PC-3 (cell line): ENCODE measurements around the gene RALA. TPM values are rescaled to one million over a fixed set of nuclear protein-coding genes. Genes with fewer than 3 reads are reported as not detected.

Experiments
- ATAC-seq: fragments of 200-7000 bp; cut with Tn5 transposase; 2 replicates; pipeline ENCODE4 v1.9.1; 2020; ENCODE audit warnings: mild to moderate bottlenecking, moderate library complexity
- BruUV-seq: library from RNA; stranded (reverse); fragments of 400-500 nt; replicated peaks from 2 replicates; lab custom pipeline; 2021; lab: Mats Ljungman, UMichigan
- CTCF ChIA-PET: fragments of 300-600 bp; sonication (Branson Sonifier 250); formaldehyde crosslinking; loops from one replicate; lab custom pipeline; 2022; ENCODE audit warnings: antibody characterized with exemption; lab: Charles Lee
- POLR2A ChIA-PET: fragments of 300-600 bp; sonication (Branson Sonifier 250); formaldehyde crosslinking; loops from one replicate; lab custom pipeline; 2022; ENCODE audit warnings: antibody characterized with exemption; ENCODE audit not compliant: unreplicated experiment; lab: Charles Lee
- DNase-seq: peaks from one replicate; pipeline ENCODE4 v3.0.0-alpha.2; 2015
- H2AFZ ChIP-seq: fragments of 300-600 bp; sonication (generic); 2 replicates; pipeline ENCODE4 v1.6.0; 2016; ENCODE audit warnings: antibody characterized with exemption, low read length
- H3F3A ChIP-seq: fragments of 300-600 bp; sonication (generic); one replicate; pipeline ENCODE4 v1.6.0; 2017; ENCODE audit warnings: antibody characterized with exemption, low read length, control low read depth, mild to moderate bottlenecking; ENCODE audit not compliant: unreplicated experiment
- H3K27ac ChIP-seq: fragments of 300-600 bp; sonication (generic); 2 replicates; pipeline ENCODE4 v1.5.1; 2016; ENCODE audit warnings: mild to moderate bottlenecking, low read length
- H3K27me3 ChIP-seq: fragments of 300-600 bp; sonication (generic); 2 replicates; pipeline ENCODE4 v1.6.1; 2016; ENCODE audit warnings: low read length, mixed read lengths
- H3K36me3 ChIP-seq: fragments of 300-600 bp; sonication (generic); 2 replicates; pipeline ENCODE4 v1.6.1; 2016; ENCODE audit warnings: low read depth, mixed run types, low read length, mixed read lengths
- H3K4me1 ChIP-seq: fragments of 300-600 bp; sonication (generic); 2 replicates; pipeline ENCODE4 v1.5.1; 2016; ENCODE audit warnings: low read length; ENCODE audit not compliant: insufficient read depth
- H3K4me2 ChIP-seq: fragments of 300-600 bp; sonication (generic); 2 replicates; pipeline ENCODE4 v1.6.0; 2016; ENCODE audit warnings: low read length
- H3K4me3 ChIP-seq: fragments of 300-600 bp; sonication (generic); 2 replicates; pipeline ENCODE4 v1.5.1; 2016; ENCODE audit warnings: mild to moderate bottlenecking, low read length, mixed read lengths
- H3K79me2 ChIP-seq: fragments of 300-600 bp; sonication (generic); 2 replicates; pipeline ENCODE4 v1.6.1; 2017; ENCODE audit warnings: low read length, mixed read lengths
- H3K9ac ChIP-seq: fragments of 300-600 bp; sonication (generic); 2 replicates; pipeline ENCODE4 v1.6.0; 2016; ENCODE audit warnings: mild to moderate bottlenecking, low read length
- H3K9me2 ChIP-seq: fragments of 300-600 bp; sonication (generic); replicated peaks from 2 replicates; pipeline ENCODE4 v1.6.1; 2016; ENCODE audit warnings: mixed run types, low read length, mixed read lengths
- H3K9me3 ChIP-seq: fragments of 300-600 bp; sonication (generic); 2 replicates; pipeline ENCODE4 v1.6.1; 2016; ENCODE audit warnings: low read length, mixed read lengths
- H4K20me1 ChIP-seq: fragments of 300-600 bp; sonication (generic); 2 replicates; pipeline ENCODE4 v1.6.1; 2016; ENCODE audit warnings: low read length, mixed read lengths
- EZH2 ChIP-seq: fragments of 300-600 bp; sonication (generic); IDR thresholded peaks from one replicate; pipeline ENCODE4 v1.6.1; 2017; ENCODE audit warnings: antibody characterized with exemption, mild to moderate bottlenecking, low read length; ENCODE audit not compliant: unreplicated experiment
- EZH2phosphoT487 ChIP-seq: fragments of 300-600 bp; sonication (generic); IDR thresholded peaks from 2 replicates; pipeline ENCODE4 v1.6.1; 2018; ENCODE audit warnings: mild to moderate bottlenecking, antibody characterized with exemption, low read length, borderline replicate concordance
- intact Hi-C: fragments of 100-400 bp; cut with micrococcal nuclease; formaldehyde crosslinking; loops from 2 replicates; pipeline ENCODE4 v1.9.0; 2023
- total RNA-seq: library from RNA; depleted of rRNA; stranded (reverse); fragments of >200 nt; gene quantifications from 2 replicates; pipeline ENCODE4 v1.2.3, GENCODE V29; 2014
- TF ChIP-seq, protein P1 (sequence below): fragments of 300-600 bp; sonication (generic); conservative IDR thresholded peaks from 2 replicates; pipeline ENCODE4 v1.5.1; 2017; ENCODE audit warnings: antibody characterized with exemption, low read depth, mild to moderate bottlenecking, low read length

The RALA gene
- total RNA-seq, 1 experiment from 2014 or later, result 12.9 TPM

- DNase-seq (no peak), ATAC-seq (no peak)
- H3K4me2 ChIP-seq, result no peak overlapping the region
- no TSS peak for BruUV-seq
- no peak overlapping the region for H3K4me3 ChIP-seq
- H3K4me1 ChIP-seq, result no peaks in the 10 kb centered on the region
- no peak overlapping the region for H2AFZ ChIP-seq
- intact Hi-C loops, result no loop called here
- H3F3A ChIP-seq, result no peaks in the 10 kb centered on the region
- TF ChIP-seq, protein P1, sequence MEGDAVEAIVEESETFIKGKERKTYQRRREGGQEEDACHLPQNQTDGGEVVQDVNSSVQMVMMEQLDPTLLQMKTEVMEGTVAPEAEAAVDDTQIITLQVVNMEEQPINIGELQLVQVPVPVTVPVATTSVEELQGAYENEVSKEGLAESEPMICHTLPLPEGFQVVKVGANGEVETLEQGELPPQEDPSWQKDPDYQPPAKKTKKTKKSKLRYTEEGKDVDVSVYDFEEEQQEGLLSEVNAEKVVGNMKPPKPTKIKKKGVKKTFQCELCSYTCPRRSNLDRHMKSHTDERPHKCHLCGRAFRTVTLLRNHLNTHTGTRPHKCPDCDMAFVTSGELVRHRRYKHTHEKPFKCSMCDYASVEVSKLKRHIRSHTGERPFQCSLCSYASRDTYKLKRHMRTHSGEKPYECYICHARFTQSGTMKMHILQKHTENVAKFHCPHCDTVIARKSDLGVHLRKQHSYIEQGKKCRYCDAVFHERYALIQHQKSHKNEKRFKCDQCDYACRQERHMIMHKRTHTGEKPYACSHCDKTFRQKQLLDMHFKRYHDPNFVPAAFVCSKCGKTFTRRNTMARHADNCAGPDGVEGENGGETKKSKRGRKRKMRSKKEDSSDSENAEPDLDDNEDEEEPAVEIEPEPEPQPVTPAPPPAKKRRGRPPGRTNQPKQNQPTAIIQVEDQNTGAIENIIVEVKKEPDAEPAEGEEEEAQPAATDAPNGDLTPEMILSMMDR, result no peak
- TF ChIP-seq EZH2 (no peak), EZH2phosphoT487 (no peak)
- no peaks in the 10 kb centered on the region for H3K9me2 ChIP-seq
- H3K9ac ChIP-seq, result no peak overlapping the region
- no peaks in the 10 kb centered on the region for H3K36me3 ChIP-seq
- H4K20me1 ChIP-seq, result no peaks in the 10 kb centered on the region
- no peak overlapping the region for H3K27ac ChIP-seq
- no peaks in the 10 kb centered on the region for H3K9me3 ChIP-seq
- ChIA-PET CTCF (no interaction called here), POLR2A (no interaction called here)
- H3K27me3 ChIP-seq, result no peaks in the 10 kb centered on the region
- H3K79me2 ChIP-seq, result peaks cover 94% of the 10 kb centered on the region
Measured at GRCh38 chr7:39637963-39638485, 14.7 kb downstream of the RALA start.

GRCh38 chr7:39642896-39643295 is 19.5 kb downstream of the RALA start:
- no peaks in the 10 kb centered on the region for H3F3A ChIP-seq
- H3K4me2 ChIP-seq, result no peak overlapping the region
- H3K27ac ChIP-seq, result no peak overlapping the region
- H3K4me1 ChIP-seq, result no peaks in the 10 kb centered on the region
- H3K27me3 ChIP-seq, result no peaks in the 10 kb centered on the region
- H3K9me3 ChIP-seq, result no peaks in the 10 kb centered on the region
- no peak for TF ChIP-seq EZH2
- TF ChIP-seq, protein P1, result no peak
- no peak for TF ChIP-seq EZH2phosphoT487
- intact Hi-C loops, result no loop called here
- no peaks in the 10 kb centered on the region for H3K36me3 ChIP-seq
- no peak overlapping the region for H3K4me3 ChIP-seq
- ChIA-PET CTCF (no interaction called here), POLR2A (no interaction called here)
- no peaks in the 10 kb centered on the region for H3K9me2 ChIP-seq
- peaks cover 84% of the 10 kb centered on the region for H3K79me2 ChIP-seq
- H3K9ac ChIP-seq, result no peak overlapping the region
- H2AFZ ChIP-seq, result no peak overlapping the region
- no peaks in the 10 kb centered on the region for H4K20me1 ChIP-seq
- DNase-seq (no peak), ATAC-seq (no peak)
- BruUV-seq, result no TSS peak

DNA sequence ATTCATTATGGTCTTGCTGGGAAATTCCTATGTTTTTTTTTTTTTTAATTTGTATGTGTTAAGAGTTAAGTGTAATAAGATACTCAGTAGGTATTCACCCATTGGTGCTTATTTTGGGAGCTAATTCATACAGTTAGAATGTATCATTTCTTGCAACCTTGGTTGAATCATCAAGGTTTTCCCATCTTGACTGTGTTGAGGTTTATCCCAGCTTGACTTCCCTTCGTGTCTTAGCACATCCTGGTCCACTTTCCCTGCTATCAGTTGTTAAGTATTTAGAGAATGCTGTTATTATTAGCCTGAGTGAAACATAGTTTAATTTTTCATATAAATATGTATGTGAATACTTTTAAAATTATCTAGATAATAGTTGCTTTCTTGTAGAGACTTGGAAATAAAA is 20.8 kb downstream of the RALA start:
- no peaks in the 10 kb centered on the region for H3K9me3 ChIP-seq
- POLR2A ChIA-PET, result no interaction called here
- ATAC-seq (no peak), DNase-seq (no peak)
- H3K4me2 ChIP-seq, result no peak overlapping the region
- CTCF ChIA-PET, result no interaction called here
- H3F3A ChIP-seq, result no peaks in the 10 kb centered on the region
- H3K9ac ChIP-seq, result no peak overlapping the region
- H3K36me3 ChIP-seq, result no peaks in the 10 kb centered on the region
- no peak overlapping the region for H3K27ac ChIP-seq
- H4K20me1 ChIP-seq, result no peaks in the 10 kb centered on the region
- TF ChIP-seq, protein P1, result no peak
- TF ChIP-seq EZH2phosphoT487 (no peak), EZH2 (no peak)
- intact Hi-C loops, result no loop called here
- peaks cover 78% of the 10 kb centered on the region for H3K79me2 ChIP-seq
- no peaks in the 10 kb centered on the region for H3K27me3 ChIP-seq
- no peak overlapping the region for H2AFZ ChIP-seq
- no peaks in the 10 kb centered on the region for H3K9me2 ChIP-seq
- H3K4me3 ChIP-seq, result no peak overlapping the region
- no peaks in the 10 kb centered on the region for H3K4me1 ChIP-seq
- BruUV-seq, result no TSS peak
